HG02870 (cell line): Measurements from ENCODE around the gene CHCHD6.

Experiments used
- ATAC-seq: cut with Tn5 transposase; IDR thresholded peaks from one replicate; pipeline ENCODE4 v1.9.1; 2021; ENCODE audit warnings: mild to moderate bottlenecking, moderate library complexity; ENCODE audit not compliant: unreplicated experiment

The CHCHD6 gene, protein sequence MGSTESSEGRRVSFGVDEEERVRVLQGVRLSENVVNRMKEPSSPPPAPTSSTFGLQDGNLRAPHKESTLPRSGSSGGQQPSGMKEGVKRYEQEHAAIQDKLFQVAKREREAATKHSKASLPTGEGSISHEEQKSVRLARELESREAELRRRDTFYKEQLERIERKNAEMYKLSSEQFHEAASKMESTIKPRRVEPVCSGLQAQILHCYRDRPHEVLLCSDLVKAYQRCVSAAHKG

DNA sequence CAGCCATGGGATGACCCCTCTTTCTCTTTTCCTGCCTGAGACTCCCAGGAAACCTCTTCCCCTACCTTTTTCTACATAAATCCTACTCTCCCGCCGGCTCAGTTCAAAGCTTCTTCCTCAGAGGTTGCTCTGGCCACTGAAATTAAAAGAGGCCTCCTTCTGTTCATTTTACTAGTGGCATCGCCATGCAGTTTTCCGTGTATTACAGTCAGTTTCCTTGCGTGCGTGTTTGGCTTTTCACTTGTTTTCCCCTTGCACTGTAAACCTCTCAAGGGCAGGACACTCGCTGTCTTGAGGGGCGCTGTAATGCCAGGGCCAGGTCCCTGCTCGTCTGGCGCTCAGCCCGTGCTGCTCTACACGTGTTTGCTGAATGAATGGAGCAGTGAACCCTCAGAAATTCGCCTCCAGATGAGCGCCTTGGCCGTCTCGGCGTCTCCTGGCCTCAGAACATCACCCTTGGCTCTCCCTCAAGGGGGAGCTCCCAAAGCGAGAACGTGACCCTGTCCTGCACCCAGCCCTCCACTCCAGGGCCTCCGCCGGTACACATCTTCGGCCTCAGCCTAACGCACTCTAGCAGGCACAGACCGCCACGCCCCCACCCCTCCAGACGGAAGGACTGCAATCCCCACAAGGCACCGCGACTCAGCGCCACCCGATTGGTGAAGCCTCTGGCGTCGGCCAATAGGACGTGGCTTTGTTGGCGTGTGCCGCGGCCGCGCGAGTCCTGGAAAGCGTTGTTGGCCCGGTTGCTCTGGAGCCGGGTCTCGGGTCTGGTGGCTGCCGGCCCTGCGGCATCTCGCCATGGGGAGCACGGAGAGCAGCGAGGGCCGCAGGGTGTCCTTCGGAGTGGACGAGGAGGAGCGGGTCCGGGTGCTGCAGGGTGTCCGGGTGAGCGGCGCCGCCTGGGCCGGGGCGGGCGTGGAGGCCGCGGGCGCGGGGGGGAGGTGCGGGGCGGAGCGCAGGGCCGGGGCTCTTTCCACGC lies at the start of gene CHCHD6:
Gene CHCHD6, plus strand, starts transcription at position 729 of the 982 bp plus-strand sequence. Its CDS starts 73 bp downstream, at position 802.
- ATAC-seq: peak; percentile 98

DNA sequence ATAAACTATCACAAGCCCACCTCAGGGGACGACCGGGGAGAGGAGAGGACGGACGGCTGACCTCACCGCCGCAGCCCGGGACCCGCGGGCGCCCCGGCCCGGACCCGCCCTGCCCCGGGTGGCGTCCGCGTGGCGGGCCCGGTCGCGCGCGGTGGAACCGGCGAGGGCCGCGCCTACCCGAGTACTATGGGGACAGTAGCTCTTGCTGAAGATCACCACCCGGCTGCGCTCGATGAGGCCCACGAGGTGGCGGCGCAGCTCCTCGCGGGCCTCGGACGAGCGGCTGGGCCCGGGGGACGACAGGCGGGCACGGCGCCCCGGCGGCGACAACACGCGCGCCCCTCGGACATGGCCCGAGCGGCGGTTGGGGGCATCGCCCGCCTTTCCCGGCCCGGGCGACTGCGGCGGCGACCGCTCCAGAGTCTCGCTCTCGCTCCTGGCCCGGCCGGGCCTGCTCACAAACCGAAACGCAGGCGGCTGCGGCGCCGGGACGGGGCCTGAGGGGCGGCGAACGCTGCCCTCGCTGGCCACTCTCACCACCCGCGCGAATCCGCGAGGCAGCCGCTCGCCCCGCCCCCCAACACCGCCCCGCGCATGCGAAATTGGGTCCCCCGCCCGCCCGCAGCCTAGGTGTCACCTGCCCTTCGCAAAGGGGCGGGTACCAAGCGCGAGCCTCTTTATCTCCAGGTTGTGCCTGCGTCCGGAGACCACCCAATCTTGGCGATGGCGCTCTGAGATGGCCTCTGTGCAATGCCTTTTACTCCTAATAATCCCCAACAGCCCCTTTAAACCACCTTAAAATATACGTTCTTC lies 49.3 kb upstream of the CHCHD6 start, which contains the start of gene TXNRD3:
Gene TXNRD3, minus strand, starts transcription at position 554 of the 813 bp plus-strand sequence.
- ATAC-seq: no peak

DNA sequence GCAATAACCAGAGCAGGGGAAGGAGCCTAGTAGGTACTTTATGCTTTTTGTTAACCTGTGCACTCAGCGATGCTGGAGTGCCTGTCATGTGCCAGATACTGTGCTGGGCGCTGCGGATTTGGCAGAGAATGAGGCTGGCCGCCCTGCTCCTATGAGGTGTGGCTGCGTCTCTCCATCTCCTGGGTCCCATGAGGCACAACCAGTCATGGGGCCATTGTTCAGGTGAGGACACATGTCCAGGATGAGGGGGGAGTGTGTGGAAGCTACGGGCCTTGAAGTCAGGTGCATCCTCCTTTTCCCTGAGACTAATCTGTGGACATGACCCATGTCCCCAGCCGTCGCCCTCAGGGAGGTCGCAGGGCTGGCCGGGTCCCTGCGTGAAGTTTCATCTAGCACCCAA lies 48.2 kb upstream of the CHCHD6 start:
- ATAC-seq: no peak

DNA sequence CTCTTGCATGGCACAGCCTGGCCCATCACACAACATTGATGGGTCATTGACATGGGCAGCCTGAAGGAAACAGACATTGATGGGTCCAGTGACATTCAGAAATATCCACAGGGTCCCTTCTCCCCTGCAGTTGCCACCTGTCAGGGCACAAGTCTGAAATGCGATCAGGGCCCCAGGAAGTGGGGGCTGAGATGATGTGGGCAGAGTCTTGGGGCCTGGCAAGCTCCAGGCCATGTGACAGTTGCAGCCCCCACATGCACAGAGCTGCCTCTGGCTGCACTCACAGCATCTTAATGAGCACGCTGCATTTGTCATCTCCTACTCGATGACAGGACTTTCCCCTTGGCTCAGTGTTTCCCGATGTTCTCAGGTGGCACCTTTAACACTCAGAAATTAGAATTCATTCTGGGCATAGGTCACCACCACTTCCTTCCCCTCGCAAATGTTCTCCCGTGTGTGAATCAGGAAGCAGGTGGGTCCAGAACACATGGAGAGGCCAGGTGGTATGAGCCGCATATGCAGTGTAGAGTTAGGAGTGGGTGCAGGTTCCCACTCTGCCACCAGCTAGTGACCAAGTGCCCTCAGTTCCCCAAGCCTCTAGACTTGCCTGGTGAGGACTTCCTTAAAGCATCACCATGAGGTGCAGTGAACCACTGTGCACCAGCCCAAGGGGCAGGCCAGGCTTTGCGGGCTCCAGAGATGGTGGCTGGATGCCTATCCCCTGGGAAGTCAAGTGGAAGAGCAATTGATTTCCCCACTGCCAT lies 47.5 kb upstream of the CHCHD6 start:
- ATAC-seq: no peak

DNA sequence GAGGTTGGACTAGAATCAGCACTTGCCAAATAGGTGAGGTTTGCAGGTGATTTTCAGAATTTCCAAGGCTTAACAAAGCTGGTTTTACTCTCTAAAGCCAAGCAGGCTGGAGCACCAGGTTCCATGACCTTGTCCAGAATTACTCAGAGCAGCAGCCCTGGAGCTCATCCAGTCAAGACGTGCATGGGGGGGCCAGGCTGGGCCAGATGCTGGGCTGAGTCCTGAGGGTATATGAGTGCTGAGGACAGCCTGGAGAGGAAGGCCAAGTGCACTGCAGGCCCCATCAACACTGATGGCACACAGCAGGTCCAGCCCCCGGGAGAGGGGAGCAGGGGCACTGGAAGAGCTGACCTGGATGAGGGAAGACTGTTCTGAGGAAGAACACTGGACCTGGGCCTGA lies 46.1 kb upstream of the CHCHD6 start:
- no peak for ATAC-seq

DNA sequence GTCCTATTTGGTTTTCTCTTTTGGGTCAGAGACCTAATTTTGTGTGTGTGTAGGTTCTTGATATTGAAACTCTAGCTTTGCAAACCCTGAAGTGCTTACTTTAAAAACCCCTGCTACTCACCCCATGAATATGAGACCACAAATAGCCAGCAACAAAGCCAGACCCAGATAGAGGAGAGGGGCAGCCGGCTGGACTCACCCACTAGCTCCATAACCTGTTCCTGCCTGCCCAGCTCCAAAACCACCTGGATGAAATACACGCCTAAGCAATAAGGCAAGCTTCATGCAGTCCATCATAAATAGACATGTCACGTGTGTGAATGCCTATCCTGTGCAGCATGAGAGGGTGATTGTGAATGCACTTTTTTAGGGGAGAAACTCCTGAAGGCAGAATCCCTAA lies 45.5 kb upstream of the CHCHD6 start:
- no peak for ATAC-seq

DNA sequence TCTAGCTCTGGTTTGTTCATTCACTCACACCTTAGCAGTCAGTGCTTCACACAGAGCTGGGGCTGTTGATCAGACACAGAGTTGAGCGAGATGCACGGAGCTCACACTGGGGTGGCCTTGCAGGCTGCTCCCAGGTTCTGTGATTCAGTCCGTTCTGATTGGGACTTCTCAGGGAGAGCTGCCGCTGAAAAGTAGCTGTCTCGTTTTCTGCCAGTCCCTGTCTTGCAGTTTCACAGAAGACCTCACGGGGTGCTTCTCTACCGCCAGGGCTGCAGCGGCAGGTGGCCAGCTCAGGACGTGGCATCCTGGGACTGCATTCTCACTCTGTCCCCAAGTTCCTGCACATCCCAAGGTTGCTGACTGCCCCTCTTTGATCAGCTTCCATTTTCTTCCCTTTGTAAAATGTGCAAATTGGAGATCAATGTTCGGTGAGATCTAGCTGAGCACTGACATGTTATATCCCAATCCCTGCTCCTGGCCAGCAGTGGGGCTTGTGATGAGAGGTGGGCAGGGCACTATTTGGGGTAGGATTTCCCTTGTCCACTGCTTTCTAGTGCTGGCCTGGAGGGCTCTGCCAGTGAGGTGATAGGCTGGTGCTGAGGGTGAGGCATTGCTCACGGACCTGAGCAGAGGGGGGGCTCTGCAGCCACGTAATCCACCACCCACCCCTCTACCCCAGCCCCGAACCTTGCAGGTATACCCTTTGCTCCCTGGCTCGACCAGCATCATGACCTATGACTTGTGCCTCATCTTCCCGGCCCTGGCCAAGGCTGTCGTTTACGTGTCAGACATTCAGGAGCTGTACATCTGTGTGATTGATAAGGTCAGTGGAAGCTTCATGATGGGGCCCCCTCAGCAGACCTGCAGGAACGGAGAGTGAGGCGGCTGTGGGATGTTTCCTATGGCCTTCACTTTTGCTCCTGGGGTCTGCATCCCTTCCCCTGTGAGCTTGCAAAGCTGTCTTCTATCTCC lies 43.8 kb upstream of the CHCHD6 start:
- no peak for ATAC-seq

DNA sequence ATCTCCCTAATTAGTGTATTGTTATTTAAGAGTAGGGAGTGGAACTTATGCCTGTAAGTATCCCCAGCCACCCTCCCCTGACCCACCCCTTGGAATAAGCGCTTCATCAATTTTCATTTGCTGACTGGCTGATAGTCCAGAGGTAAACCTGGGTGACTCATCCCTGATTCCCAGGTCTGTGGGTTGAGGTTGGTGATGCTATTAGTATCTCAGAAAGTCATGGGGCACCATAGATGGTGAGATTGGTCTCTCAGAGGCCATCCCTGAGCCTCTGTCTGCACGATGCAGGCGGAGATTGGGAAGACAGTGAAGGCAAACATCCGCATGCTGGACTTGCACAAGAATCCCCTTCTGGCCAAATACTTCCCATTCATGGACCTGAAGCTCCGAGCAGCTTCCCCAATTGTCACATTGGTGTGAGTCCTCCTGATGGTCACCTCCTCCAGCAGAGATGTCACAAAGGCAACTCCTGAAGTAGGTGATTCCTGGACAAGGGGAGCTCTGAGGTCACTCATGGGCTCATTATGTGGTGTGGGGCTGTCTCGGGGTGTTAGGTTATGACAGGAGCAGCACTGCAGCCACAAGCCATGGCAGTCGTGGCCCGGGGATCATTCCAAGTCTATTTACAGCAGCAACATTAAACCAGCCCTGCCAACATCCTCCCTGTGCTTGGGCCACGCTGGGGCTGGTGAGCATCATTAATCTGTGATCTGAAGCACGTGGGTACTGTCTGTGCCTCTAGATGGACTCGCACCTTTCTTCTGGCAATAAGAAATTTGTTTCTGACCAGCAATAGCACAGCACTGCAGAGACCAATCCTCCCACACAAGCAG lies 42.3 kb upstream of the CHCHD6 start:
- ATAC-seq: no peak

DNA sequence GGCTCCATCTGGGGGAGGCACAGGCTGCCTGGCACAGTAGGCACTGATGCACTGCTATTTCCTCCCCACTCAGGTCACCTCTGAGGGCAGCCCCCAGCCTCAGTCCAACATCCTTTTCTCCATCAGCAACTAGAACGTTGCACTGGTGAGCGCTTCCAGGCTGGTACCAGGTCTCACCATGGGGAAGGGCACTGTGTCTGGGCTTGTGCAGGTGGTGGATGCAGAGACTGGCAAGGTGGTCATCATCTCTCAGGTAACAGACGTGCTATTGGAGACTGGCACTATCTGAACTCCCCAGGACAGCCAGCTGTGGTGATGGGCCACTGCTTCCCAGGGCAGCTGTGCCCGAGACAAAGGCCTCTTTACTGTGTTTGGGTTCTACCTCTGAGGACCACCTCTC lies 40.8 kb upstream of the CHCHD6 start:
- ATAC-seq: no peak

DNA sequence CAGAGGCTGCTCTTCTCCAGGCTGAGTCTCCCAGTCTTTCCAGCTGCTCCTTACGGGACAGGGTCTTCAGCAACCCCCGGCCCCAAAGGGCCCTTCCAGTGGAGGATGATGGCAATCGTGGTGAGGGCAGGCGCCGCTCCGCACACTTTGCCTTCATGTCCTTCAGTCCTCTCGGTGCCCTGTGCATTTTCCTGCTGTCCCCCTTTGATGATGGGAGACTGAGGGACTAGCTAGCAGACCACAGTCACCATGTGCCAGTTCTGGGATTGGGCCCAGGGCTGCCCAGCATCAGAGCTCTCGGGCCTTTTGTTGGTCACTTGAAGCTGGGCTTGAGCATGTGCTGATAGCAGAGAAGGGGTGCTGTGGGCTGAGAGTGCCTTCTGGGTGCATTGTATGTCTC lies 40.3 kb upstream of the CHCHD6 start:
- ATAC-seq: no peak

DNA sequence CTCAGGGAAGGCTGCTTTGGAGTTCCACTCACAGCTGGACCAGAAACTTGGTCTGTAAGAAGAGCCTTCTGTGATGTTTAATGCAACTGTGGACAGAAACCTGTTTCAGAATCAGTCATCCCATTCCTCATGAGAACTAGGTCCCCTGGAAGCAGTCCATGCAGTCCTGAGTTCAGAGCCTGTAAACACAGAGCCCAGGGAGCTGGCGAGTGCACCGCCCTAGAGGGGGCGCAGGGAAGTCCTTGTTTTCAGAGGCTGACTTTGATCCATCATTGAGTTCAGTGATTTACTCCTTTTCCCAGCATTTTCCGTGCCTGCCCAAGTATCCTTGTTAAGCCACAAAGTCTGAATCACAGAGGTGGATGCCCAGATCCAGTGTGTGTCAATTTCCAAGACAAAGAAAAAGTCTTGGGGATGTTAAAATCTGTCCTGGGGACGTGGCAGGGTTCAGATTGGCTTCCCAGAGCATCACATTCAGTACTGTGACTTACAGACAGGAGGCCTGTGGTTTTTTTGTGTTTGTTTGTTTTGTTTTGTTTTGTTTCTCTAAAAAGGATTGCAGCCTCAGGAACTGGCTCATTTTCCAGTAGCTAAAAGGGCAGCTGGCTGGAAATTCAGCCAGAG lies 39.3 kb upstream of the CHCHD6 start:
- no peak for ATAC-seq

DNA sequence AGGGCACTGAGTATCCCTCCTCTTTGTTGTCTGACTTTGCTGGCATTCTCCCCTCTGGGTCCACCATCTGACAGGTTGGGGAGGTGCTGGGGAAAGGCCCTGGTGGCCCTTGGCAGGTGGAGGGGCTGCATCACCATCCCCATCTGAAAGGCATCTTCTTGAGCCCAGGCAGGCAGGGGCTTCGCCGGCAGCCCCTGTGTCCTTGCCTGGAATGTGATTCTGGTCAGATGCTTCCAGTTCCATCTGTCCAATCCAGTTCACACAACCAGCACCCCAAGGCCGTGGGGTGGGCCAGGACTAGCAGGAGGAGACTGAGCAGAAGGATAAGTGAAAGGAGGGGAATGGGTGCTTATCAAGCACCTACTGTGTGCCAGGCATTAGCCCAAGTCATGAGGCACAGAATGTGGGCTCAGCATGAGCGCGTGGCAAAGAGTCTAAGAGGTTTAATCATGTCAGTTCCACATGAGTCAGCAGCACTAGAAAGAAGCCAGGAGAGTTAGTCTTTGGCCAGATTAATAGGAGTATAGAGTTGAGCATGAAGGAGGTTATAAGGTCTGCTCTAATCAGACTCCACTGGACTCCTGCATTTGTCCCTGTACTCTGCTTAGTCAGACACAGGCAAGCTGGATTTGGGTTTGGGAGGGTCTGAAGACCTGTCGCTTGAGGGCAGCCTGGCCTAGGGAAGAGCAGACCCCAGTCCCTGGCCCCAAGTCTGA lies 38.7 kb upstream of the CHCHD6 start:
- no peak for ATAC-seq

DNA sequence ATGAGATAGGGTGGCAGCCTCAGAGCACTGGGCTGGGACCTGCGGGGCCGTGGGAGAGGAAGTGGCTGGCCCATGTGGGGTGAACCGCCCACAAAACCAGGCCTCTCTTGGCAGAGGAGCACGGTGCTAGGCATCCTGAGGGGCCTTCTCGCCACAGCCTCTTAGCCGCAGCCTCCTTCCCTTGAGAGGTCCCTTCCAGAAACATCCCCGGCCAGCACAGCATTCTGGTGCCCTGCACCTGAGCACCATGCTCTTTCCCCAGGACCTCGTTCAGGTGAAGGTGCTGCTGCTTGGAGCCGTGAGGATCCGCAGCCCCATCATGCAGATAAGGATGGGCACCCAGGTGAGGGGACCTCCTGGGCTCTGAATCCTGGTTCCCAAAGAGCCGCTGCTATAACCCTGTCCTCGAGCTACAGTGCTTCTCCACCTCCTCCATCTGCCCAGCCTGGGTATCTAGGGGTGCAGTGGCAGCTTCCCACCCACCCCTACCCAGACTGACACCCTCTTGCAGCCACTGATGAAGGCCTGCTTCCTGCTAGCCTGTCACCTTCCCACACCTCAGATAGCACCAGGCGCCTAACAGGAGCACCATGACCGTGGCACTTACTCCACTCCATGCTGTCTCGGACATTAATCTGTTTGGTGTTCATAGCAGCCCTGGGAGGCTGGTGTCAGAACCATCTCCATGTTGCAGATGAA lies 37.9 kb upstream of the CHCHD6 start:
- ATAC-seq: no peak

DNA sequence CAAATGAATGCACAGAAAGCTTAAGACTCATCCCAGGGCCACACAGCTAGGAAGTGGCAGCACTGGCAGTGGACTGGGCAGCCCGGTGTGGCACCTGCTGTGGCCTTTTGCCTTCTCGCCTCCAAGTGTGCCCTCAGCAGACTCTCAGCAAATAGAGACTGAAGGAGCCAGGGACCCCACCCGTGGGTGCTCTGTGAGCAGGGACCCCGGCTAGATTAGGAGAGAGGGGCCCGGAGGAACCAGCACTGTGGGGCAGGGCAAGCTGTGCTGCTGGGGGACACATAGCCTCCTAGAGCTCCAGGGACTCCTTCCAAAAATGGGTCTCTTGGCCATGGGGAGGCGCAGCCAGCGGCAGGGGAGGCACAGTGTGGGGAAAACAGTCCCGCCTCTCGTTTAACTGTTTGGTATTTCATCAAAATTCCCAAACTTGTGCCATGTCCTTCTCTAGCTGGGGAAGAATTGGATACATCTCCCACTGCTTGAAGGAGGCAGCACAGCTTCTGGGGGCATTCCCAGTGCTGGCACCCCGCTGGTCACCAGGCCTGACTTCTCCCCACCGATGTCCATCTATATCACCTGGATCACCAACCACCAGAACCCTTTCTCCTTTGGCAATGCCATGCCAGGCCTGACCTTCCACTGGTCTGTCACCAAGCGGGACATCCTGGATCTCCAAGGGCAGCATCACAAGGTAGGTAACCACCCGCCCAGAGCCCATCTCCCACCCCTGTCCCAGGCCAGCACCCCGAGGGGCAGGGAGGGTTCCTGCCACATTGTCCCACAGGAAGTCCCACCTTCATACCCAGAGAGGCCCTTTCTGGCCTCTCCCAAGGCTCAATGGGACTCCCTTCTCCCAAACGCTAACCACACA lies 37.1 kb upstream of the CHCHD6 start:
- ATAC-seq: no peak

DNA sequence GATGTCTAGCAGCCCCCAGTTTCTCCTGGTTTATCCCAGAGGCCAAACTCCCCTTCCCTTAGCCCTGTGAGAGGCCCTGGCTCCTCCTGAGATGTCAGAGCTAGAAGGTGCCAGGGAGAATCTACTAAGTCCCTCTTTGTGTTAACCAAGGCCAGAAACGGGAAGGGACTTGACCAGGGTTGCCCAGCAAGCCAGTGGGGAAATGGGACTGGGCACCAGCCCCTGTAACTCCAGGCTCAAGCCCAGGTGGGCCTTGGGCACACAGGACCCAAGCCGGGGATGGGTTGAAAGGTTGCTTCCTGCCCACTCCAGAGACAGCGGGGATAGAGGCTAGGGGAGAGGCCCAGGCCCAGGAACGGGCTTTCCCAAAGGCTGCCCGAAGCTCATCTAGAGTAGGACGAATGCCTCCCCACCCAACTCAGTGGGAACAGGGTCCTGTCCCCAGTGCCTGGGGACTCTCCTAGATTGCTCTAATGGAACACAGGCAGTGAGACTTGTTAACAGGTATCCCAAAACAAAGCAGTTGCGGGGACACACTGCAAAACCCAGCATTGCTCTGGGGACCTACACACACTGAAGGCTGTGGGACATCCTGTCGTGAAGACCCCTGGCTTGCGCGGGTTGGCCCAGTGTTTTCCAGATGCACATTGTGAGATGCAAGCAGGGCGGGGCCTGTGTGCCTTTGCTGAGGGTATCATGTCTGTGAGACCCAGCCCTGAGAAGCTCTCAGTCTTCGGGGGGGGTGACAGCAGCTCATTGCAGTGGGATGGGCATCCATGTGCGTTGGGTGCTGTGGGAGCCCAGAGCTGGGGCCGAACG lies 36.2 kb upstream of the CHCHD6 start:
- no peak for ATAC-seq
